KMS-11 (cell line): ENCODE measurements around the gene SSC5D.

Experiments
- H2AFZ ChIP-seq: fragments of 200-600 bp; sonication (generic); 2 replicates; pipeline ENCODE4 v1.6.1; 2016; ENCODE audit warnings: antibody characterized with exemption, mixed run types, low read depth
- H3K27ac ChIP-seq: fragments of 200-600 bp; sonication (generic); 2 replicates; pipeline ENCODE4 v1.6.1; 2016; ENCODE audit warnings: mild to moderate bottlenecking, mixed run types
- H3K27me3 ChIP-seq: fragments of 200-600 bp; sonication (generic); 2 replicates; pipeline ENCODE4 v1.6.1; 2017; ENCODE audit warnings: mild to moderate bottlenecking, low read depth, mixed run types, moderate library complexity; ENCODE audit not compliant: insufficient read depth
- H3K36me3 ChIP-seq: fragments of 200-600 bp; sonication (generic); 2 replicates; pipeline ENCODE4 v1.6.1; 2017; ENCODE audit warnings: mild to moderate bottlenecking, mixed run types; ENCODE audit not compliant: insufficient read depth
- H3K4me1 ChIP-seq: fragments of 200-600 bp; sonication (generic); 2 replicates; pipeline ENCODE4 v1.6.1; 2016; ENCODE audit warnings: mild to moderate bottlenecking, low read depth, mixed run types; ENCODE audit not compliant: poor library complexity, severe bottlenecking
- H3K4me2 ChIP-seq: fragments of 200-600 bp; sonication (generic); 2 replicates; pipeline ENCODE4 v1.7.0; 2016; ENCODE audit warnings: mild to moderate bottlenecking, mixed run types
- H3K4me3 ChIP-seq: fragments of 200-600 bp; sonication (generic); IDR thresholded peaks from 2 replicates; pipeline ENCODE4 v1.6.1; 2017; ENCODE audit warnings: low read depth, low read length, mixed read lengths; ENCODE audit not compliant: insufficient read depth
- H3K79me2 ChIP-seq: fragments of 200-600 bp; sonication (generic); 2 replicates; pipeline ENCODE4 v1.6.1; 2016; ENCODE audit warnings: low read depth, mixed run types; ENCODE audit not compliant: insufficient read depth
- H3K9ac ChIP-seq: fragments of 200-600 bp; sonication (generic); 2 replicates; pipeline ENCODE4 v1.6.1; 2016; ENCODE audit warnings: mild to moderate bottlenecking, mixed run types
- H4K20me1 ChIP-seq: fragments of 200-600 bp; sonication (generic); 2 replicates; pipeline ENCODE4 v1.6.1; 2016; ENCODE audit warnings: mild to moderate bottlenecking, mixed run types; ENCODE audit not compliant: insufficient read depth
- CTCF ChIP-seq: fragments of 200-600 bp; sonication (generic); conservative IDR thresholded peaks from 2 replicates; pipeline ENCODE4 v1.6.1; 2017; ENCODE audit warnings: low read depth, mild to moderate bottlenecking, antibody characterized with exemption, low read length, moderate library complexity, mixed read lengths

The SSC5D gene

GRCh38 chr19:55461259-55461973 is 26.8 kb upstream of the SSC5D start, which contains the start of gene ISOC2:
ISOC2 (minus strand) TSS chr19:55461642; CDS start chr19:55456486, 5,156 bp downstream.
- peaks cover 27% of the 10 kb centered on the region for H3K27me3 ChIP-seq
- peak within 1 kb of the TSS; percentile 86 for H3K4me2 ChIP-seq
- no peaks in the 10 kb centered on the region for H3K36me3 ChIP-seq
- H3K9ac ChIP-seq = peak within 1 kb of the TSS; percentile 94
- TF ChIP-seq CTCF = no peak
- no peaks in the 10 kb centered on the region for H4K20me1 ChIP-seq
- peaks cover 10% of the 10 kb centered on the region for H3K4me1 ChIP-seq
- H3K79me2 ChIP-seq = peaks cover 11% of the 10 kb centered on the region; the same call in 1 of the 2 replicates
- H2AFZ ChIP-seq = peak within 1 kb of the TSS; percentile 86
- H3K4me3 ChIP-seq = no peak within 1 kb of the TSS
- peak within 1 kb of the TSS; percentile 73 for H3K27ac ChIP-seq

- Histone ChIP-seq H4K20me1 (no peaks in the 10 kb centered on the region), H3K36me3 (no peaks in the 10 kb centered on the region), H3K9ac (peak overlapping the region; percentile 94; the same call in 1 of the 2 replicates), H3K79me2 (peaks cover 11% of the 10 kb centered on the region; the same call in 1 of the 2 replicates), H3K27ac (no peak overlapping the region), H3K4me3 (no peak overlapping the region), H3K4me2 (peak overlapping the region; percentile 86), H3K4me1 (peaks cover 10% of the 10 kb centered on the region), H3K27me3 (peaks cover 32% of the 10 kb centered on the region), H2AFZ (peak overlapping the region; percentile 86)
- no peak for TF ChIP-seq CTCF
Observed at GRCh38 chr19:55461974-55462626, 26.1 kb upstream of the SSC5D start.

GRCh38 chr19:55462722-55463121 is 25.5 kb upstream of the SSC5D start:
- Histone ChIP-seq H2AFZ (no peak overlapping the region), H3K27me3 (peaks cover 38% of the 10 kb centered on the region), H3K36me3 (no peaks in the 10 kb centered on the region), H4K20me1 (no peaks in the 10 kb centered on the region), H3K27ac (no peak overlapping the region), H3K79me2 (peaks cover 11% of the 10 kb centered on the region; the same call in 1 of the 2 replicates), H3K4me1 (peaks cover 10% of the 10 kb centered on the region), H3K9ac (no peak overlapping the region), H3K4me3 (no peak overlapping the region), H3K4me2 (peak overlapping the region; percentile 86; the same call in 1 of the 2 replicates)
- no peak for TF ChIP-seq CTCF

GRCh38 chr19:55463583-55464031 is 24.6 kb upstream of the SSC5D start:
- no peak overlapping the region for H3K4me2 ChIP-seq
- H3K79me2 ChIP-seq = peaks cover 11% of the 10 kb centered on the region; the same call in 1 of the 2 replicates
- no peak overlapping the region for H2AFZ ChIP-seq
- no peak overlapping the region for H3K27ac ChIP-seq
- no peak overlapping the region for H3K9ac ChIP-seq
- no peak overlapping the region for H3K4me3 ChIP-seq
- H4K20me1 ChIP-seq = no peaks in the 10 kb centered on the region
- no peak for TF ChIP-seq CTCF
- H3K36me3 ChIP-seq = no peaks in the 10 kb centered on the region
- H3K4me1 ChIP-seq = peaks cover 10% of the 10 kb centered on the region
- peaks cover 38% of the 10 kb centered on the region for H3K27me3 ChIP-seq
